Naive thymus-derived CD8-positive, alpha-beta T cell (primary cell): ENCODE data around the gene PTPA. TPM values are rescaled to one million over a fixed set of nuclear protein-coding genes. Genes with fewer than 3 reads are reported as not detected.
"Not testable (repeated sequence)": the region's sequence is repeated elsewhere in the genome, so short reads cannot be mapped to it uniquely, and the experiment has no call there.

Source experiments
- ATAC-seq, 2 donors: fragments of 150-1000 bp; cut with Tn5 transposase in 1 of 2; sonication (Bioruptor Pico), chemical (Tn5 transposase) in 1 of 2; 1 replicate in 1 of 2; 2 replicates in 1 of 2; pipeline ENCODE4 v1.10.0; 2021; ENCODE audit warnings: mild to moderate bottlenecking in 2 of 2, moderate library complexity in 2 of 2
- POLR2A ChIA-PET: fragments of 350-600 bp; sonication (Branson Sonifier 250); formaldehyde crosslinking; loops from one replicate; lab custom pipeline; 2021; ENCODE audit warnings: antibody characterized with exemption; lab: Charles Lee
- DNase-seq, 10 donors: peaks; one replicate each; pipeline versions ENCODE4 v3.0.0 to v3.0.0-alpha.2; 2020 to 2022
- H3K27ac Mint-ChIP-seq, 10 donors: one replicate each; pipeline ENCODE4 v1.8.0; 2020 to 2022; ENCODE audit warnings: mild to moderate bottlenecking in 10 of 10, mixed read lengths in 10 of 10, moderate library complexity in 4 of 10, inconsistent platforms in 1 of 10
- H3K27me3 Mint-ChIP-seq, 5 donors: one replicate each; pipeline ENCODE4 v1.8.0; 2021 to 2022; ENCODE audit warnings: mixed read lengths in 5 of 5
- H3K36me3 Mint-ChIP-seq, 3 donors: one replicate each; pipeline ENCODE4 v1.8.0; 2020 to 2022; ENCODE audit warnings: mixed read lengths in 3 of 3, mild to moderate bottlenecking in 2 of 3, inconsistent platforms in 1 of 3
- H3K4me1 Mint-ChIP-seq, 4 donors: one replicate each; pipeline ENCODE4 v1.8.0; 2021 to 2022; ENCODE audit warnings: mixed read lengths in 4 of 4
- H3K4me3 Mint-ChIP-seq, 10 donors: one replicate each; pipeline ENCODE4 v1.8.0; 2020 to 2022; ENCODE audit warnings: mild to moderate bottlenecking in 10 of 10, mixed read lengths in 10 of 10, moderate library complexity in 6 of 10, inconsistent platforms in 1 of 10
- H3K9me3 Mint-ChIP-seq, 9 donors: one replicate each; pipeline ENCODE4 v1.8.0; 2020 to 2022; ENCODE audit warnings: mixed read lengths in 9 of 9, mild to moderate bottlenecking in 3 of 9, inconsistent platforms in 1 of 9, moderate library complexity in 1 of 9
- polyA plus RNA-seq, 3 donors: library from polyadenylated mRNA; unstranded; fragments of 300-500 nt; fragmentation: Illumina TruSeq; gene quantifications; one replicate each; pipeline ENCODE4 v1.2.3, GENCODE V29; 2021
- total RNA-seq, 8 experiments: library from RNA in 2 of 8; stranded (reverse) in 2 of 8; gene quantifications; one replicate each; pipeline ENCODE4 v1.2.3 and lab custom pipeline; 2021 to 2026

The PTPA gene
- total and polyA plus RNA-seq, 5 experiments from 2014 or later = 13.7 to 60.6 (median 15.5) TPM

- no peak for ATAC-seq
- H3K27me3 Mint-ChIP-seq = peaks cover 0 to 2% (median 0%) of the 10 kb centered on the region in 5 donors
- no peaks in the 10 kb centered on the region for H3K36me3 Mint-ChIP-seq
- peaks cover 0 to 3% (median 0%) of the 10 kb centered on the region in 4 donors for H3K4me1 Mint-ChIP-seq
- peaks cover 0 to 4% (median 0%) of the 10 kb centered on the region in 9 donors for H3K9me3 Mint-ChIP-seq
- POLR2A ChIA-PET = interaction anchor here (1.2 to 1.3 kb wide), 2 partner anchors 8 to 9 kb away, joined by 4 to 9 read pairs; partner anchors contain the start of gene IER5L
- H3K4me3 Mint-ChIP-seq = no peak overlapping the region
- DNase-seq = no peak
- H3K27ac Mint-ChIP-seq = no peak overlapping the region
Measured at GRCh38 chr9:129187042-129187441, 75.8 kb downstream of the PTPA start.

DNA sequence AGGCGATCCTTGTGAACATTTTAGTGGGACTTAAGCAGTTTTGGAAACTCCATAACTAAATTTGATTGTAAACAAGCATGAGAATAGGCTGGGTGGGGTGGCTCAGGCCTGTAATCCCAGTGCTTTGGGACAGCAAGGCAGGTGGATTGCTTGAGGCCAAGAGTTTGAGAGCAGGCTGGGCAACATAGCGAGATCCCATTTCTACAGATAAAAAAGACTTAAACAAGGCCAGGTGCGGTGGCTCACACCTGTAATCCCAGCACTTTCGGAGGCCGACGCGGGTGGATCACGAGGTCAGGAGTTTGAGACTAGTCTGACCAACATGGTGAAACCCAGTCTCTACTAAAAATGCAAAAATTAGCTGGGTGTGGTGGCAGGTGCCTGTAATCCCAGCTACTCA is 78.8 kb downstream of the PTPA start:
- H3K9me3 Mint-ChIP-seq, H3K27me3 Mint-ChIP-seq, DNase-seq, ATAC-seq, H3K27ac Mint-ChIP-seq, H3K4me3 Mint-ChIP-seq, H3K36me3 Mint-ChIP-seq, H3K4me1 Mint-ChIP-seq: not testable (repeated sequence)
- POLR2A ChIA-PET = interaction anchor here (0.8 to 1.6 kb wide), 2 partner anchors 9 to 11 kb away, joined by 3 to 5 read pairs; no protein-coding TSS in a partner anchor

DNA sequence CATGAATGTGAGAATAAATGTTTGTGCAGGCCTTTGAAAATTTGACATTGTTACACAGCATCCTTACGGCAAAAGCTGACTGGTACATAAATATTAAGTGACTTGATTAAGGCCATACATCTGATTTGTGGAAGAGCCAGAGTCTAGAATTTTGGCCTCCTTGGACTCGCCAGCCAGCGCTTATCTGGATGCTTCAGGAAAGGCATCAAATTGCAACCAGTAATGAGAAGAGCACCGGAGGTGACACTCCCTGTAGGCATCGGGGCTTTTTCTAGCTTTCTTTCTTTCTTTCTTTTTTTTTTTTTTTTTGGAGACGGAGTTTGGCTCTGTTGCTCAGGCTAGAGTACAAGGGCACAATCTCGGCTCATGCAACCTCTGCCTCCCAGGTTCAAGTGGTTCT is 80.0 kb downstream of the PTPA start:
- Mint-ChIP-seq H3K36me3 (no peaks in the 10 kb centered on the region), H3K9me3 (peaks cover 0 to 10% (median 3%) of the 10 kb centered on the region in 9 donors), H3K27me3 (peaks cover 0 to 6% (median 0%) of the 10 kb centered on the region in 5 donors), H3K27ac (no peak overlapping the region), H3K4me3 (no peak overlapping the region), H3K4me1 (no peaks in the 10 kb centered on the region)
- POLR2A ChIA-PET = interaction anchor here (0.9 to 1.6 kb wide), 2 partner anchors 10 to 12 kb away, joined by 4 to 5 read pairs; no protein-coding TSS in a partner anchor
- ATAC-seq (no peak), DNase-seq (no peak)

GRCh38 chr9:129193655-129194054 is 82.4 kb downstream of the PTPA start:
- Mint-ChIP-seq H3K27me3 (peaks cover 0 to 9% (median 0%) of the 10 kb centered on the region in 5 donors), H3K36me3 (no peaks in the 10 kb centered on the region), H3K9me3 (peaks cover 0 to 10% (median 0%) of the 10 kb centered on the region in 9 donors), H3K4me1 (peaks cover 0 to 4% (median 0%) of the 10 kb centered on the region in 4 donors), H3K4me3 (no peak overlapping the region), H3K27ac (no peak overlapping the region)
- POLR2A ChIA-PET = interaction anchor here (1.5 to 2.9 kb wide), 2 partner anchors 15 to 16 kb away, joined by 3 to 8 read pairs; partner anchors contain the start of gene IER5L
- no peak for DNase-seq
- ATAC-seq = no peak

GRCh38 chr9:129194221-129194620 is 83.0 kb downstream of the PTPA start:
- DNase-seq (no peak), ATAC-seq (no peak)
- peaks cover 0 to 10% (median 0%) of the 10 kb centered on the region in 9 donors for H3K9me3 Mint-ChIP-seq
- H3K4me1 Mint-ChIP-seq = peaks cover 0 to 10% (median 3%) of the 10 kb centered on the region in 4 donors
- H3K27ac Mint-ChIP-seq = peak overlapping the region in 1 of 10 donors; percentile 20
- H3K36me3 Mint-ChIP-seq = no peaks in the 10 kb centered on the region
- H3K27me3 Mint-ChIP-seq = peaks cover 0 to 11% (median 0%) of the 10 kb centered on the region in 5 donors
- POLR2A ChIA-PET = interaction anchor here (1.5 to 2.9 kb wide), 2 partner anchors 15 to 16 kb away, joined by 3 to 8 read pairs; partner anchors contain the start of gene IER5L
- H3K4me3 Mint-ChIP-seq = no peak overlapping the region

DNA sequence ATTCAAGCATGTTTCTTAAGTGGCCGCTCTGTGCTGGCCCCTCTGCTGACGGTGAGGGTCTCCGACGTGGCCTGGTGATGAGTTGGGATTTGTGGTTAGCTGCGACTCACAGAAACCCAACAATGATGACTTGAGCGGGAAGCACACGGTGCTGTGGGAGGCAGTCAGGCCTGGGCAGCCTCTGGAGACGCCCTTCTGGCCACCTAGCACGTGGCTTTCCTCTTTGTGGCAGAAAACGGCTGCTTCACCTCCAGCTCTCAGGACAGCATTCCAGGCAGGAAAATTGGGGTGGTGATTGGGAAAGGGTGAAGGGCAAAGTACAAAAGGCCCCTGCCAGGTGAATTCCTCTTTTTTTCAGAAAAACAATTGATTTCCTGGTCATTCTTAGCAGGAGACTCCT is 84.4 kb downstream of the PTPA start:
- peaks cover 0 to 10% (median 0%) of the 10 kb centered on the region in 9 donors for H3K9me3 Mint-ChIP-seq
- H3K27ac Mint-ChIP-seq = no peak overlapping the region
- peaks cover 0 to 11% (median 0%) of the 10 kb centered on the region in 5 donors for H3K27me3 Mint-ChIP-seq
- POLR2A ChIA-PET = interaction anchor here (2.9 kb wide), 1 partner anchor 18 kb away, joined by 8 read pairs; the partner anchor contains the start of gene IER5L
- H3K4me3 Mint-ChIP-seq = no peak overlapping the region
- H3K4me1 Mint-ChIP-seq = peaks cover 0 to 11% (median 4%) of the 10 kb centered on the region in 4 donors
- H3K36me3 Mint-ChIP-seq = no peaks in the 10 kb centered on the region
- no peak for DNase-seq
- ATAC-seq = no peak

GRCh38 chr9:129197045-129197444 is 85.8 kb downstream of the PTPA start:
- POLR2A ChIA-PET = interaction anchor here (0.6 kb wide), 1 partner anchor 30 kb away, joined by 3 read pairs; no protein-coding TSS in a partner anchor

GRCh38 chr9:129197978-129198318 is 86.7 kb downstream of the PTPA start:
- no peak overlapping the region for H3K4me3 Mint-ChIP-seq
- DNase-seq = no peak
- ATAC-seq = no peak
- H3K4me1 Mint-ChIP-seq = peaks cover 0 to 11% (median 5%) of the 10 kb centered on the region in 4 donors
- no peak overlapping the region for H3K27ac Mint-ChIP-seq
- H3K9me3 Mint-ChIP-seq = peaks cover 0 to 2% (median 0%) of the 10 kb centered on the region in 9 donors
- POLR2A ChIA-PET = no interaction called here
- H3K36me3 Mint-ChIP-seq = no peaks in the 10 kb centered on the region
- H3K27me3 Mint-ChIP-seq = peaks cover 0 to 8% (median 0%) of the 10 kb centered on the region in 5 donors

More at GRCh38 chr9:129197045-129197444, 85.8 kb downstream of the PTPA start:
- not testable (repeated sequence) for H3K27me3 Mint-ChIP-seq, H3K9me3 Mint-ChIP-seq, H3K4me3 Mint-ChIP-seq, H3K27ac Mint-ChIP-seq, ATAC-seq, DNase-seq, H3K36me3 Mint-ChIP-seq
- H3K4me1 Mint-ChIP-seq = peaks cover 0 to 11% (median 4%) of the 10 kb centered on the region in 4 donors

Other genes with a start within 250 kb of the PTPA start
- 10 to 100 TPM; 15.1 to 15.9 TPM for gene KYAT1, start 229.5 kb upstream of the PTPA start, total RNA-seq
- gene KYAT1, start 229.5 kb upstream of the PTPA start, polyA plus RNA-seq = 10 to 100 TPM in 2 of 3 donors, 1 to 10 TPM in 1; 9.3 to 10.8 (median 10.4) TPM
- gene LRRC8A, start 229.3 kb upstream of the PTPA start, total RNA-seq = 10 to 100 TPM; 27.5 to 29.4 TPM
- gene LRRC8A, start 229.3 kb upstream of the PTPA start, polyA plus RNA-seq = 10 to 100 TPM; 17.4 to 36.7 (median 22.1) TPM
- gene PHYHD1, start 190.4 kb upstream of the PTPA start, total RNA-seq = 1 to 10 TPM; 6.9 to 8.2 TPM
- 1 to 10 TPM; 2.6 to 7.4 (median 6.2) TPM for gene PHYHD1, start 190.4 kb upstream of the PTPA start, polyA plus RNA-seq
- gene DOLK, start 163.8 kb upstream of the PTPA start, total RNA-seq = 10 to 100 TPM; 10.3 to 11.1 TPM
- 1 to 10 TPM; 9.0 to 9.2 (median 9.1) TPM for gene DOLK, start 163.8 kb upstream of the PTPA start, polyA plus RNA-seq
- 10 to 100 TPM; 68.8 to 79.6 TPM for gene NUP188, start 163.7 kb upstream of the PTPA start, total RNA-seq
- gene NUP188, start 163.7 kb upstream of the PTPA start, polyA plus RNA-seq = 10 to 100 TPM; 21.9 to 36.8 (median 29.8) TPM
- gene SH3GLB2, start 83.1 kb upstream of the PTPA start, total RNA-seq = 100 to 1,000 TPM; 109 to 113 TPM
- gene SH3GLB2, start 83.1 kb upstream of the PTPA start, polyA plus RNA-seq = 10 to 100 TPM; 21.7 to 40.9 (median 37.8) TPM
- 10 to 100 TPM; 77.9 to 88.3 TPM for gene MIGA2, start 74.8 kb upstream of the PTPA start, total RNA-seq
- gene MIGA2, start 74.8 kb upstream of the PTPA start, polyA plus RNA-seq = 10 to 100 TPM in 1 of 3 donors, 1 to 10 TPM in 2; 5.9 to 11.3 (median 7.2) TPM
- 10 to 100 TPM in 1 of 2 experiments, 1 to 10 TPM in 1; 9.5 to 11.1 TPM for gene DOLPP1, start 30.3 kb upstream of the PTPA start, total RNA-seq
- gene DOLPP1, start 30.3 kb upstream of the PTPA start, polyA plus RNA-seq = 1 to 10 TPM; 5.7 to 7.9 (median 7.1) TPM
- 10 to 100 TPM; 10.9 to 11.3 TPM for gene CRAT, start 622 bp upstream of the PTPA start, total RNA-seq
- 10 to 100 TPM; 10.7 to 15.5 (median 11.9) TPM for gene CRAT, start 622 bp upstream of the PTPA start, polyA plus RNA-seq
- 1 to 10 TPM; 7.5 to 8.8 TPM for gene IER5L, start 66.8 kb downstream of the PTPA start, total RNA-seq
- under 1 TPM in 2 of 3 donors, not detected in 1; 0.05 to 0.49 TPM for gene IER5L, start 66.8 kb downstream of the PTPA start, polyA plus RNA-seq